GM12801 (cell line): ENCODE data around the gene AIG1.

Experiments
- CTCF ChIP-seq: IDR thresholded peaks from one replicate; pipeline ENCODE4 v1.5.1; 2011; ENCODE audit warnings: control low read depth; ENCODE audit not compliant: insufficient read length; ENCODE audit errors: extremely low read depth

The AIG1 gene

DNA sequence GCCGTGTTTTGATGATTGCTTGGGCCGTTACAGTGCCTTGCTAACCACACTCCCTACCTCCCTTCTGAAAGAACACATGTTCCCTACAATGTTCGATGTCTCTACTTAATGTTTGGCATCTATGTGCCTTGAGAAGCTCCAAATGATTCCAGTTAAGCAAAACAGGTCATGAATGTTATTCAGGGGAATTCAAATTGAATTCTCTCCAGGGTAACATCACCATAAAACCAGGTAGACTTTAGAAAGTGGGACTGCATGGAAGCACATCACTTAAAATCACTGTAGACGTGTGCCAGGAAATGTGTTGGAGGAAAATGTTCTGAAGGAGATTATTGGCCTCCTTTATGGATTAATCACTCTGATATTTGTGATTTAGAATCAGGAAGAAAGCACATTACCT, 261.7 kb downstream of the AIG1 start:
- no peak for TF ChIP-seq CTCF

DNA sequence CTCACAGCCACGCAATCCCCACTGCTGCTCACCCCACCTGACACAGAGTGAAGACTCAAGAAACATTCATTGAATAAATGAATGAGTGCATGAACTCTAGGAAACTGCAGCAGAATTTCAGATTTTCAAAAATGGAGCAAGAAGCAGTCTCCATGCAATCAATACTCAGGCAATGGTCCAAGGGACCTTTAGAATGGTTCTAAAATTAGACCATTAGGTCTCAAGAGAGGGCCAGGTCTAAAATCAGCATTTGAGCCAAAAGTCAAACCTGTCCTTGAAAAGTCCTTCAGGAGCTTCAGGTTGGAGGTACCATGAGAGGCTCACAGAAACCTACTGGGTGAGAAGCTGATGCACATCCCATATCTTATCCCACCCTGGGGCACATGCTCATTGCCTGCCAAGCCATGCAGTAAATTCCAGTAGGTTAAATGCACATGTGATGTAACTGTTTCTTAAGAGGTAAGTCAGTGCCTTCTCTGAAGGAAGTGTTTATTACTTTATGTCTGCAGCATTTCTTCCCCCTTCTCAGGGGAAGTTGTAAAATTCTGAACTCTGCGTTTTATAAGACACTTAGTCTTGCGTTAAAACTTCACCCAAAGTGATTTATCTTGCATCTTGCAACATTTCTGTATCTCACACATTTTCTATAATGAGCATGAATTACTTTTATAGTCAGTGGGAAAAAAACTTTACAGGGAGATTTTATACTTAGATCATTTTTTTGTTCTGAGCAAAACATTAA, 263.2 kb downstream of the AIG1 start:
- no peak for TF ChIP-seq CTCF

DNA sequence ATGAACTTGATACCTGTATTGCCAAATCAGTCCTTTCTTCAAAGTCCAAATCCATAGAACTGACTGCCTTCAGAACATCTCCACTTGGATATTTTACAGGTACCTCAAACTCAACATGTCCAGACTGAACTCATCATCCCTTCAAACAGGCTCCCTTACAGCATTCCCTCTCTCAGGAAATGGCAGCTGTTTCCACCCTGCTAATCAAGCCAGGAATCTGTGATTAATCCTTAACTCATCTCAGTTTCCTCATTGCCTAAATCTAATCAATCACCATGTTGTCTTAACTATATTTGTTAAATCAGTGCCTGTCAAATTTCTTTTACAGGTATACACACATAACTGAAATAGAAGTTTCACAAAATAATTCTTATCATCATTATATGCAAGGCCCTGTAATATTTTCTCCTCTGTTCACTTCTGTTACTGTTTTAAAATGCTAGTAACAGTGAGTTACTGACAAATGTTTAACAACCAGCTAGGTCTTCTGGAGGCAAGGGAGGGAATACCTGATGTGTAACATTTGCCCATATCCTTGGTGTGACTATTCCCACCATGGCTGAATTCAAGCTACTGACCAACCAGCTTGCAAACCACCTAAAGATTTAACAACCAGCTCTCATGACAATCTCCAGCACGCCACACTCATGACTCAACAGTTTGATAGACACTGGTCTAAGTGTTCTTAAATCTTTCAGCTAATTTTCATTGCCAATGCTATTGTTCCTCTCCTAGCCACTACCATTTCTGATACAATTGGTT, 264.9 kb downstream of the AIG1 start:
- no peak for TF ChIP-seq CTCF

- TF ChIP-seq CTCF = no peak
These were observed 268.2 kb downstream of the AIG1 start for GRCh38 chr6:143328876-143329275.

- TF ChIP-seq CTCF = no peak
These were observed 268.6 kb downstream of the AIG1 start for GRCh38 chr6:143329323-143329722.

GRCh38 chr6:143331362-143331761, 270.7 kb downstream of the AIG1 start:
- TF ChIP-seq CTCF = no peak

DNA sequence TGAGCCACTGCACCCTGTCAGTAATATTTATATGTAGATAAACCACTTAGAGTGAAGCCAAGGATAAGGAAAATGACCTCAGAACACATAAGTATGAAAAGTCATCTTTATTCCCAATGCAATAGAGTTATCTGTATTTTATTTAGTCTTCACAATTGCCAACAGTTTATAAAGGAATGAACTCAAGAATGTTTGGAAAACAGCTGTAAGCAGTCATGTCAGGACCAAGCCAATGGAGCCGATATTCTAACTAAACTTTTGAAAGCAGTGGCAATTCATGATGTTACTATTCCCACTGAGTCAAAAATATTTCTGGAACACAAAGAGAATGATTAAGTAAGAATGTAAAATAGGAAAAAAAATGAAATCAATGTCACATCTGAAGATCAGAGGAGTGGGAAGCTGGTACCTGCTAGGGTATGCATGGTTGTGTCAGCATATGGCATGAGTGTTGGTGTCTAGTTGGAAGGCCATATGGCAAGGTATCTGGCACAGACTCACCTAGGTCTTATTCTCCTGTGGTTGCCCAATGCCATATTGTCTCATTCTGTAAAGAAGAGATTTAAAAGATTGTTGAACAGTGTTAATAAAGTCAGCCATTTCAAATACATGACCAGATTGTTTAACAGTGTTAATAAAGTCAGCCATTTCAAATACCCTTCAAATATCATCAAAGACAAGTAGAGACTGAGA, 271.6 kb downstream of the AIG1 start:
- TF ChIP-seq CTCF = no peak
